HG03460 (cell line): ENCODE data around the gene TTLL6.
"Not testable (repeated sequence)": the region's sequence is repeated elsewhere in the genome, so short reads cannot be mapped to it uniquely, and the experiment has no call there.

ENCODE experiments used
- ATAC-seq: cut with Tn5 transposase; IDR thresholded peaks from one replicate; pipeline ENCODE4 v1.9.1; 2021; ENCODE audit not compliant: unreplicated experiment

Gene TTLL6

GRCh38 chr17:48724251-48725003 lies 92.6 kb downstream of the TTLL6 start:
- ATAC-seq: no peak

- no peak for ATAC-seq
These were observed 93.4 kb downstream of the TTLL6 start for GRCh38 chr17:48723423-48724250.

GRCh38 chr17:48722915-48723422 lies 94.1 kb downstream of the TTLL6 start, which contains the start of gene PRAC2:
TSS of gene PRAC2 (plus strand) at chr17:48723185. CDS start at chr17:48724411, 1,226 bp downstream.
- no peak for ATAC-seq

GRCh38 chr17:48722201-48722907 lies 94.7 kb downstream of the TTLL6 start, which contains the start of gene PRAC1:
TSS of gene PRAC1 (minus strand) at chr17:48722518. CDS start at chr17:48722392, 126 bp downstream.
- ATAC-seq: no peak

GRCh38 chr17:48721009-48721402 lies 96.0 kb downstream of the TTLL6 start:
- ATAC-seq: no peak

- no peak for ATAC-seq
These were observed 96.6 kb downstream of the TTLL6 start for GRCh38 chr17:48720266-48721008.

- ATAC-seq: no peak
These were observed 97.3 kb downstream of the TTLL6 start for GRCh38 chr17:48719642-48720265.

GRCh38 chr17:48718761-48719641 lies 98.0 kb downstream of the TTLL6 start:
- ATAC-seq: no peak

- ATAC-seq: no peak
These were observed 98.7 kb downstream of the TTLL6 start for GRCh38 chr17:48718227-48718760.

- no peak for ATAC-seq
These were observed 99.4 kb downstream of the TTLL6 start for GRCh38 chr17:48717367-48718226.

- not testable (repeated sequence) for ATAC-seq
These were observed 100.5 kb downstream of the TTLL6 start for GRCh38 chr17:48716549-48716948.

GRCh38 chr17:48715496-48716399 lies 101.3 kb downstream of the TTLL6 start:
- ATAC-seq: no peak
